Cardiac muscle cell (in vitro differentiated cells and primary cell): ENCODE measurements around the gene ERVFRD-1. TPM values are rescaled to one million over a fixed set of nuclear protein-coding genes. Genes with fewer than 3 reads are reported as not detected.

ENCODE experiments used
- DNase-seq, 2 donors: peaks; one replicate each; pipeline versions ENCODE4 v3.0.0 to v3.0.0-alpha.2; 2010 to 2017; ENCODE audit warnings: low read depth in 1 of 2, low spot score in 1 of 2
- H3K27ac ChIP-seq: fragments of 200-600 bp; sonication (generic); 2 replicates; pipeline ENCODE4 v1.5.1; 2016
- H3K27me3 ChIP-seq: fragments of 200-600 bp; sonication (generic); 2 replicates; pipeline ENCODE4 v1.6.0; 2016; ENCODE audit warnings: control low read depth
- H3K36me3 ChIP-seq: fragments of 200-600 bp; sonication (generic); 2 replicates; pipeline ENCODE4 v1.5.1; 2016; ENCODE audit warnings: control low read depth
- H3K4me1 ChIP-seq: fragments of 200-600 bp; sonication (generic); 2 replicates; pipeline ENCODE4 v1.8.1; 2017; ENCODE audit warnings: low read depth, mild to moderate bottlenecking, mixed run types
- H3K4me3 ChIP-seq: fragments of 200-600 bp; sonication (generic); 2 replicates; pipeline ENCODE4 v1.5.1; 2016; ENCODE audit warnings: mild to moderate bottlenecking
- H3K9me3 ChIP-seq: fragments of 200-600 bp; sonication (generic); 2 replicates; pipeline ENCODE4 v1.5.1; 2017; ENCODE audit warnings: low read depth, mild to moderate bottlenecking, control low read depth
- CTCF ChIP-seq: IDR thresholded peaks from 2 replicates; pipeline ENCODE4 v1.5.1; 2012; ENCODE audit warnings: low read depth, mild to moderate bottlenecking, low read length
- polyA plus RNA-seq: library from polyadenylated mRNA; unstranded; fragments of >200 nt; fragmentation: Nextera tagmentation; extraction: Ambion mirVana; gene quantifications from 2 replicates; pipeline ENCODE4 v1.2.1, GENCODE V29; 2016
- total RNA-seq: library from RNA; depleted of rRNA; stranded (reverse); fragments of >200 nt; gene quantifications from 2 replicates; pipeline ENCODE4 v1.2.3, GENCODE V29; 2016

ERVFRD-1 gene
- total and polyA plus RNA-seq, 2 experiments from 2014 or later: not detected

DNA sequence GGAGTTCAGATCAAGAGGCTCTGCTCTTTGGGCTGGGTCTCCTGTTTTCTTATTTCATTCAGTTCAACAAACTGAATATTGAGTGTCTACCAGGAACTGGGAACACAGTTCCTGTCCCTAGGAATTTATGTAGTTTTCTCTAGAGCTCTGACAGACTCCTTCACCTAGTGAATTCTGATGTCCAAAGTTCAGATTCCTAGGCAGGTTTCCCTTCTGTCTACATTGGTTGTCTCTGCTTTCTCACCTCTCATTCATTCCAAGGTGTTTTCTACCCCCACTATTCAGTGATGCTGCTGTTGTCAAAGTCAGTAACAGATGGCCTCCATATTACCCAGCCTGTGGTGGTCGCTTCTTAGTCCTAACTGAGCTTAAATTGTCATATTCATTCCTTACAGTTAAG, 13.5 kb downstream of the ERVFRD-1 start:
- no peaks in the 10 kb centered on the region for H3K36me3 ChIP-seq
- H3K9me3 ChIP-seq: no peaks in the 10 kb centered on the region
- no peak overlapping the region for H3K4me3 ChIP-seq
- no peaks in the 10 kb centered on the region for H3K4me1 ChIP-seq
- DNase-seq: no peak
- H3K27ac ChIP-seq: no peak overlapping the region
- no peaks in the 10 kb centered on the region for H3K27me3 ChIP-seq
- no peak for TF ChIP-seq CTCF

- DNase-seq: peak in 1 of 2 donors; percentile 52
- no peak overlapping the region for H3K4me3 ChIP-seq
- no peak for TF ChIP-seq CTCF
Observed at GRCh38 chr6:11097476-11097875, 14.0 kb downstream of the ERVFRD-1 start.

DNA sequence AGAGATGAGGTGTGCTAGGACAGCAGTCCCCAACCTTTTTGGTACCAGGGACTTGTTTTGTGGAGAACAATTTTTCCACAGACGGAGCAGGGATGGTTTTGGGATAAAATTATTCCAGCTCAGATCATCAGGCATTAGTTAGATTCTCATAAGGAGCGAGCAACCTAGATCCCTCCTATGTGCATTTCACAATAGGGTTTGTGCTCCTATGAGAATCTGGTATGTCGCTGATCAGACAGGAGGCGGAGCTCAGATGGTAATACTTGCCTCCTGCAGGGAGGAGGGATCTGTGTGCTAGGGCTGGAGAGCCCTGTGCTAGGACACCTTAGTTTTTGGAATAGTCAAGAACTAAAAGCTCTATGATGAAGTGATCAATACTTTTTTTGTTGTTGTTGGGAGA, 15.4 kb downstream of the ERVFRD-1 start:
- Histone ChIP-seq H3K4me1 (no peaks in the 10 kb centered on the region), H3K4me3 (no peak overlapping the region), H3K9me3 (no peaks in the 10 kb centered on the region), H3K36me3 (no peaks in the 10 kb centered on the region), H3K27me3 (no peaks in the 10 kb centered on the region), H3K27ac (no peak overlapping the region)
- no peak for TF ChIP-seq CTCF
- peak; percentile 18 to 90 for DNase-seq

More at GRCh38 chr6:11097476-11097875, 14.0 kb downstream of the ERVFRD-1 start:
- no peak overlapping the region for H3K27ac ChIP-seq
- no peaks in the 10 kb centered on the region for H3K4me1 ChIP-seq
- H3K9me3 ChIP-seq: no peaks in the 10 kb centered on the region
- no peaks in the 10 kb centered on the region for H3K36me3 ChIP-seq
- H3K27me3 ChIP-seq: no peaks in the 10 kb centered on the region

GRCh38 chr6:11094941-11095340, 16.6 kb downstream of the ERVFRD-1 start:
- H3K9me3 ChIP-seq: no peaks in the 10 kb centered on the region
- no peak for DNase-seq
- H3K4me1 ChIP-seq: no peaks in the 10 kb centered on the region
- no peaks in the 10 kb centered on the region for H3K36me3 ChIP-seq
- peak overlapping the region; percentile 82 for H3K27ac ChIP-seq
- no peak for TF ChIP-seq CTCF
- no peaks in the 10 kb centered on the region for H3K27me3 ChIP-seq
- peak overlapping the region; percentile 94 for H3K4me3 ChIP-seq

GRCh38 chr6:11094411-11094851, 17.1 kb downstream of the ERVFRD-1 start:
- Histone ChIP-seq H3K9me3 (no peaks in the 10 kb centered on the region), H3K27ac (peak overlapping the region; percentile 82), H3K27me3 (no peaks in the 10 kb centered on the region), H3K4me1 (no peaks in the 10 kb centered on the region), H3K36me3 (no peaks in the 10 kb centered on the region), H3K4me3 (peak overlapping the region; percentile 94)
- TF ChIP-seq CTCF: no peak
- DNase-seq: peak; percentile 51 to 61
